ENCODE results near the gene LZTR1.

The LZTR1 gene

GRCh38 chr22:20983081-20983771 is 1.1 kb downstream of the LZTR1 start:
- no peak for DNase-seq

GRCh38 chr22:20985720-20986119 is 3.6 kb downstream of the LZTR1 start:
- no peak for DNase-seq

GRCh38 chr22:20986365-20986764 is 4.3 kb downstream of the LZTR1 start:
- DNase-seq = no peak

DNA sequence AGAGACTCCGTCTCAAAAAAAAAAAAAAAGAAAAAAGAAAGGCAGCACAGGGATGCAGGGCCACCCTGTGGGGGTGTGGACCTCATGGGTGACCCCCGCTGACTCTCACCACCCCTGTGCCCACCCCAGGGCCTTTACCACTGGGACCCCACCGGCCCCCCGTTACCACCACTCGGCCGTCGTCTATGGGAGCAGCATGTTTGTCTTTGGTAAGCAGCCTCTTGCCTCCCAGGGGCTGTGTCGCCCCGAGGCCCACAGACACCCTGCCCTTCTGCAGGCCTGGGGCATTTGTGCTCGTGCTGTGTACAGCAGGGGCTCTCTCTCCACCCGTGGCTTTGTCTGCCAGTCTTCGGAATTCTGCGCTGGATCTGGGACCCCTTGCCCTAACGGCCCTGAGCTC is 5.3 kb downstream of the LZTR1 start:
- no peak for DNase-seq

- DNase-seq = no peak
Measured at GRCh38 chr22:20988573-20989322, 6.7 kb downstream of the LZTR1 start.

DNA sequence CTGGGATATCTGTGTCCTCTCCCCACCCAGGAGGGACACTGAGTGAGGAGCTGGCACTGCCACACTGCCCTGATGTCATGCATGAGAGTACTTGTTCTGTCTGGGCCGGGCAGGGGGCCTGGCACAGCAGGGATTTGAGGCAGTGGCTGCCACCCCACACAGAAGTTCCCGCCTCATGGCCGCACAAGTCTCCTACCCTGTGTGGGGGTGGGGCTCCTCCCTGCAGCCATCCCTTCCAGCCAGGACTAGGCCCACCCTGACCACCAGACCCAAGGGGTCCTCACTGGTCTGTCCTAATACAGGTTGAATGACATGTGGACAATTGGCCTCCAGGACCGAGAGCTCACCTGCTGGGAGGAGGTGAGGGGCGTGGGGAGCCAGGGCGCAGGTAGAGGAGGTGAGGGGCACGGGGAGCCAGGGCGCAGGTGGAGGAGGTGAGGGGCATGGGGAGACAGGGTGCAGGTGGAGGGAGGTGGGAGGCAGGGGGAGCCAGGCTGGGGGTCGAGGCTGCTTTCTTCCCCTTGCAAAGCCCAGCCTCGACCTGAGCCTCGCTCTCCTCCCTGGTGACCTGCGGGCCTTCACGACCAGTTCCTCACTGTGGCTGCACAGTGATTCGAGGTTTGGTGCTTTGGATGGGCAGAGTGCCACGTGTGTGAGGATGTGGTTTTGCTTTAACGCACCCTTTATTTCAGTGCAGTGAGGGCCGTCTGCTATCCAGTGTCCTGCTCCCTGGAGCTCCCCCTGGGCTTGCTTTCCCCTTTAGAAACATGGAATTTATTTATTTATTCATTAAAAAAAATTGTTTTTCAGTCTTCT is 7.4 kb downstream of the LZTR1 start:
- no peak for DNase-seq

DNA sequence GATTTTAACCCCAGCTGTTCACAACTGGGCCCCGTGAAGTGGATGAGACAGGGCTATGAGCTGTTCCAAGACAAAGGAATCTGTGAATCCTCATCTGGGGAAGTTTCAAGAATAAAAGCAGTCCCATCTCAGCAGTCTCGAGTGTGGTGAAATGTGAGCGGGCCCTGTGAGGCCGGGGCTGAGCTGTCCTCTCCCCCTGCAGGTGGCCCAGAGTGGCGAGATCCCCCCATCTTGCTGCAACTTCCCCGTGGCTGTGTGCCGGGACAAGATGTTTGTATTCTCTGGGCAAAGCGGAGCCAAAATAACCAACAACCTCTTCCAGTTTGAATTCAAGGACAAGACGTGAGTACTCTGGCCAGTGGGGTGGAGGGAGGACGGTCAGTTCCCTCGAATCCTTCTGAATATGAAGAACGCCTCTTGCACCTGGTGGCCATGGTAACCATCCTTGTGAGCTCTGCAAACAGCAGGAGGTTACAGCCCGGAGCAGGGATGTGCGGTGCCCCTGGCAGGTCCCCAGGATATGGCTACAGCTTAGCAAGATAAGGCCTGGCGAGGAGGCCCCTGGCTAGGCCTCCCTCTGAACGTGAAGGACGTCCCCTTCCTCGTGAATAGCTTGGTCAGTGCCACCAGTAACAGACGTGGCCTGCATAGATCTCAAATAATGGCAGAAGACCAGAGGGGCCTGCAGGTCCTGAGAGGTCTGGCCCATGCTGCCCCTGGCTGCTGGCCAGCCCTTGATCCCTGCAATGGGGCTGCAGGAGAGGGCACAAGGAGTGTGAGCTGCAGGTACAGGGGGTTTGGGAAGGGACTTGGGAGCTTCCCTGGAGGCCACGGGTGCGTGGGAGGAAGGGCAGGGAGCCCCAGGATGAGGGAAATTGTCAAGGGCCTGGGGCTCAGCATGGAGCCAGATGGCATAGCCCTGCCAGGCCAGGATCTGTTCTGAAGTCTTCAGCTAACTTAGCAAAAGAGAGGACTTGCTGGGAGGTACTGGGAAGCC is 8.4 kb downstream of the LZTR1 start:
- no peak for DNase-seq

DNA sequence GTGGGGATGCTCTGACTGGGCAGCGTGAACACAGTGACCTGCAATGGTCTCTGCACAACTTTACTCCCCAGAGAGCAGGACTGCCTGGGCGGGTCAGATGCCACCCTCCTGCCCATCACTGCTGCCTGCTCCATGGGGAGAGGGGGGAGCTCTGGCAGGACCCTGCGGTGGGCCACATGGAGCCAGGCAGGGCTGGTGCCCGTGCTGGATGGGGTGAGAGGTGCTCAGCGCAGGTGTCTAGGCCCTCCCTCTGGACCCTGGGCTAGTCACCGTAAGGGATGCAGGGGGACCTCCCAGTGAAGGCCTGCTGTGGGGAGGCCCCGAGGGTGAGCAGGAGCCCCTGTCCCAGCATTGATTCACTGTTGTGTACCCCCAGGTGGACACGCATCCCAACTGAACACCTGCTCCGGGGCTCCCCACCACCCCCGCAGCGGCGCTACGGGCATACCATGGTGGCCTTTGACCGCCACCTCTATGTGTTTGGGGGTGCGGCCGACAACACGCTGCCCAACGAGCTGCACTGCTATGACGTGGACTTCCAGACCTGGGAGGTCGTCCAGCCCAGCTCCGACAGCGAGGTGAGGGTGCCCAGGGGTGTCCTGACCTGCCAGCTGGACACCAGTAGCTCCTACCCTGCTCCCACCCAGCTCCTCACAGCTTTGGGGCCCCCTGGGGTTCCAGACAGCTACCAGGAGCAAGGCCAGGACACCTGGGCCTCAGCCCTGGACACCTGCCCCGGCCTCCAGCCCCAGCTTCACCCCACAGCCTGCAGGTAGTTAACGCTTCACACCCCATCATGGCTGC is 9.4 kb downstream of the LZTR1 start:
- DNase-seq = no peak

GRCh38 chr22:20992056-20992442 is 10.0 kb downstream of the LZTR1 start:
- DNase-seq = no peak

GRCh38 chr22:20992456-20993303 is 10.6 kb downstream of the LZTR1 start:
- DNase-seq = no peak

DNA sequence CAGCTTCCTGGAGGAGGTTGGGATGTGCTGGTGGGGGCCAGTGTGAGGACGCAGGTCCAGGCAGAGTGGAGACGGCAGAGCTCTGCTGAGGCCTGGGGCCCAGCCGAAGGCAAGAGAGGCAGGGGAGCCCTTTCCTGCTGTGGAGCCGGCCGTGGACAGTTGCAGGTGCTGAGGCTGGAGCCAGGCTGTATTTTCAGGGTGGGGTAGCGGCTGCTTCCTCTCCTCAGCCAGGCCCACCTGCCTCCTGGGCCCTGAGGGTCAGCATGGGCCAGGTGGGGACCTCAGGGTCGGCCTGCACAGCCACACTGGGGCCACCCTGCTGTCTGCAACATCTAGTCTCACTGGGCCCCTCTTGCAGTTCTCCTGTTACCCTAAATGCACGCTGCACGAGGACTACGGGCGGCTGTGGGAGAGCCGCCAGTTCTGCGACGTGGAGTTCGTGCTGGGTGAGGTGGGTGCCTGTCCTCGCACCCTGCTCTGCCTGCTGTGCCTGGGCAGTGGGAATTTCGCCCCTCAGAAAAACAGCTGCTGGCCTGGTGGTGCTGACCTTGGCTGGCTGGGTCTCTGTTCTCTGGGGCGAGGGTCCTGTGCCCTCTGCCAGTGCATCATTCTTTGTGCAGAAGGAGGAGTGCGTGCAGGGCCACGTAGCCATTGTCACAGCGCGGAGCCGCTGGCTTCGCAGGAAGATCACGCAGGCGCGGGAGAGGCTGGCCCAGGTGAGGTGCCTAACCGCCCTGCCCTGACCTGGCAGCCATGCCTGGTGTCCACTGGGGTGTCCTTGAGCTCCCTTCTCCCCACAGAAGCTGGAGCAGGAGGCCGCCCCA is 11.4 kb downstream of the LZTR1 start:
- DNase-seq = no peak

DNA sequence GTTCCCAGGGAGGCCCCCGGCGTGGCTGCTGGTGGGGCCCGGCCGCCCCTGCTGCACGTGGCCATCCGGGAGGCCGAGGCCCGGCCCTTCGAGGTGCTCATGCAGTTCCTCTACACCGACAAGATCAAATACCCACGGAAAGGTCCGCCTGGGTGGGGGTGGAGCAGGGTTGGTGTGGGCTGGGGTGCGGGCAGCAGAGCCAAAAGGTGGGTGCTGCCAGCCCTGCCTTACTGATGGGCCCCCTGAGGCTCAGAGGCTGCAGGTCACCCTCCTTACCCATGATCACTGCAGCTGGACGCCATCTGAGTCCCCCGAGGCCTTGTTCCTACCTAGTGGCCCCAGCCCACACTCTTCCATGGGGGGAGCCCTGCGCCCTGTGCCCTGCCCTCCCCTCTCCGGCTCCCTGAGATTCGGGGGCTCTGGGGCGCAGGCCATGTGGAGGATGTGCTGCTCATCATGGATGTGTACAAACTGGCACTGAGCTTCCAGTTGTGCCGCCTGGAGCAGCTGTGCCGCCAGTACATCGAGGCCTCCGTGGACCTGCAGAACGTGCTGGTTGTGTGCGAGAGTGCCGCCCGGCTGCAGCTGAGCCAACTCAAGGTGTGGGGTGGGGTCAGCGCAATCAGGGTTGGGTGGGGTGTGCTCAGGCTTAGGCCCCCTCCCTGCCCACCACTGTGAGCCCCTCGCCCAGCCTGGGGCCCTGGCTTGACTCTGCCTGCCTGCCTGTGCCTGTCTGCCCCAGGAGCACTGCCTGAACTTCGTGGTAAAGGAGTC is 12.2 kb downstream of the LZTR1 start:
- no peak for DNase-seq

GRCh38 chr22:20994902-20995241 is 12.8 kb downstream of the LZTR1 start:
- DNase-seq = no peak

GRCh38 chr22:20995329-20996030 is 13.4 kb downstream of the LZTR1 start:
- no peak for DNase-seq

DNA sequence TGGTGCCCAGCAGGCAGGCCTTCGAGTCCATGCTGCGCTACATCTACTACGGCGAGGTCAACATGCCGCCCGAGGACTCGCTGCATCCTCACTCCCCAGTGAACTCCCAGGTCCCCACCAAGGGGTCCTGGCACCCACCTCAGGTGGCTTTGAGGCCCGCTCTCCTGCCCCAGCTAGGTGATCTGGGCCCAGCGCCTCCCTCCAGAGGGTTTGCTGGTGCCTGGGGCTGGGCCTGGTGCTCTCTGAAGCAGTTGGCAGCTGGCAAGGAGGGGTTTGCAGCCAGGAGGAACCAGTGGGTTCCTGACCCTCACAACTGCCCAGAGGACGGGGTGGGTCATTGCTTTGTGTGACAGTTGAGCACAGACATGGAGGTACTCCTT is 13.9 kb downstream of the LZTR1 start:
- no peak for DNase-seq

DNA sequence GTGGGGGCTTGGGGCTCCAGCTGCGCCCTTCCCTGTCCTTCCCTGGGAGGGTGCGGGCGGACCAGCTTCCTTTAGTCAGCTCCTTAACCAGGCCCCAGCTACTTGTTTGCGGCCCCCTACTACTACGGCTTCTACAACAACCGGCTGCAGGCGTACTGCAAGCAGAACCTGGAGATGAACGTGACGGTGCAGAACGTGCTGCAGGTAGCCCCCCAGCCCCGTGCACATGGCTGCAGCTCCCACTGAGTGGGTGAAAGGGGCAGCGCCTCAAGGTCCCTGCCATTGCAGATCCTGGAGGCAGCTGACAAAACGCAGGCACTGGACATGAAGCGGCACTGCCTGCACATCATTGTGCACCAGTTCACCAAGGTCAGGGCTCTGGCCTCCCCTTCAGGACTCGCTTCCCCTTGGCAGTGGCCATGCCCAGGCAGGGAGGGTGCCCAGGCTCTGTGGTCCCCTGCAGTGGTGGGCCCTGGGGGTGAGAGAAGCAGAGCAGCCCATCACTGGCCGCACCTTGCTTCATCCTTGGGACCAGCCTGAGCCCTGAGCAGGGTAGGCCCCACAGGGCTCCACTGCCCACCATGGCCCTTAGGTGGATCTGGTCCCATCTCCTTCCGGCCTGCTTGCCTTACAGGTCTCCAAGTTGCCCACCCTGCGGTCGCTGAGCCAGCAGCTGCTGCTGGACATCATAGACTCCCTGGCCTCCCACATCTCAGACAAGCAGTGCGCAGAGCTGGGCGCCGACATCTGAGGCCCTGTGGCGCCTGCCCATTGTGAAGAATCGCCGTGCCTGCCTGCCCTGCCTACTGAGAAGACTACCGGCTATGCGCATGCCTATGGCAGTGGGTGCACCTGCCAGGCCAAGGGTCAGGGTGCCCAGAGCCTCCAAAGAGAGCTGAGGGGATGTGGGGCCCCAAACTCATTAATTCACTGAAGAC is 14.8 kb downstream of the LZTR1 start:
- no peak for DNase-seq

Data from CD4-positive, alpha-beta T cell treated with Interleukin-10 for 1 hour (primary cell).